Measurements from ENCODE around the gene PTCRA. TPM values are rescaled to one million over a fixed set of nuclear protein-coding genes. Genes with fewer than 3 reads are reported as not detected.
A peak's percentile ranks its signal among the peaks of the same experiment; 100 is the strongest.

Gene PTCRA
- total RNA-seq, 1 donor, result under 0.01 TPM

DNA sequence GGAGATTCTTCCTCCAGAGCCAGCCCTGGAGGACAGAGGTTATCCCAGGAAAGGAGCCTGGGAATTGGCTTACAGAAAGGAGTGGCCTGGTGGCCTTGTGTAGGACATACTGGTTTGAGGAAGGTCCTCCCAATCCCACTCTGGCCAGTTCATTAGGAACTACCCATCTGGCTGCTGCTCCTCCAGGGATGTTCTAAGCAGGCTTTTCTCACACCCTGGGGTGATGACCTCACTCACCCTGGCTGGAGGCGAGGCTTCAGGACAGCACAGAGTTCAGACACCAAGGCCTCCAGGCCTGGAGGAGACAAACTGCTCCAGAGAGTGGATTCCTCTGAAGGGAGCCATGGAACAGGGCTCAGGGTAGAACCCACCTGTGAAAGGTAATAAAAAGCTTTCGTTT, 53.6 kb downstream of the PTCRA start:
- no peak for DNase-seq (ENCODE audit: low read depth in 2 of 3, low spot score in 2 of 3)

DNA sequence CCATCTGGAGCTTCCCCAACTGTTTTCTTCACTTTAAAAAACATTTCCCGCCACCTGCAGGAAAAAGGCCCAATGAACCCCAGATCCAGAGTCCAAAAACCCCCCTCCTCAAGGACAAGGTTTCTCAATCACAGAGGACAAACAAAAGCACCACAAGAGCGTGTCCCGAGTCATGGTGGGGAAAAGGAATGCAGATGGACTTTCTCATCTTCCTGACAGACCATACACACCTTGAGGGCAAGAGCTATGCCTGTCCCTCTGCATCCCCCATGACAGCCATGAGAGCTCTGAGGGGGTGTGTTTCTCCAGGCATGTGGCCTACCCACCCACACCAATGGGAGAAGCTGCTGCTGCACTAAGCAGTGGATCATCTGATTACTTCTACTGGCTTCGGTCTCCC, 54.1 kb downstream of the PTCRA start:
- DNase-seq (ENCODE audit: low read depth in 2 of 3, low spot score in 2 of 3), result no peak

DNA sequence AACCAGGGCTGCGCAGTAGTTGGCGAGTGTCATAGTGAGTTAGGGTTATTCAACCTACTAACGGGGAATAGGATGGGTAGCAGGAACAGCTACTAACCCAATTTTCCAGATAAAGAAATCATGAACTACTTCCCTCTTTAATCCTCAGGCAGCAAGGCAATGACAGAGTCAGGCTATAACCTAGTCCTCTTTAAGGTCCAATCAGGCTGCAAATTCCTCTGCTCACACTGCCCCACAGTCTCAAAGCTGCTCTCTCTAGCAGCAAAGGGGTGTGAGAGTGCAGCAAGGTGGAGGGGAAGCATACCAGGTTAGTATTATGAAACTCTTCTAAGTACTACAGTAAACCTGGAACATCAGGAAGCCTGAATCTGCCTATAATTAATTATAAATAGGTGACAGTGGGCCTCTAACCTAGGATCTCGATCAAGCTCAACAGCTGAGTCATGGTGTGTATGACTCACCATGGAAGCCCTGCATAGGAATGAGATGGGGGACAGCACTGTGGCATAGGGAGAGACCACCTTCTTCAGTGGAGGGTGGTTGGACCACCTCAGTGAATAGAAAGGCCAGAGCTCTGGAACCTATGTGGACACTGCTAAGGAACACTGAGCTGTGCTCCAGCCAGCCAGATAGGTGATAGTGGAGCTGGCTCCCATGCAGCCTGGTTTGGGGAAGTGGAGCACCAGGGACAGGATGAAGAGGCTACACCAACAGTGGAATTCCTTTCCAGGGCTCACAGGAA, 55.2 kb downstream of the PTCRA start:
- DNase-seq (ENCODE audit: low read depth in 2 of 3, low spot score in 2 of 3), result peak in 2 of 3 donors; percentile 56 to 65

DNA sequence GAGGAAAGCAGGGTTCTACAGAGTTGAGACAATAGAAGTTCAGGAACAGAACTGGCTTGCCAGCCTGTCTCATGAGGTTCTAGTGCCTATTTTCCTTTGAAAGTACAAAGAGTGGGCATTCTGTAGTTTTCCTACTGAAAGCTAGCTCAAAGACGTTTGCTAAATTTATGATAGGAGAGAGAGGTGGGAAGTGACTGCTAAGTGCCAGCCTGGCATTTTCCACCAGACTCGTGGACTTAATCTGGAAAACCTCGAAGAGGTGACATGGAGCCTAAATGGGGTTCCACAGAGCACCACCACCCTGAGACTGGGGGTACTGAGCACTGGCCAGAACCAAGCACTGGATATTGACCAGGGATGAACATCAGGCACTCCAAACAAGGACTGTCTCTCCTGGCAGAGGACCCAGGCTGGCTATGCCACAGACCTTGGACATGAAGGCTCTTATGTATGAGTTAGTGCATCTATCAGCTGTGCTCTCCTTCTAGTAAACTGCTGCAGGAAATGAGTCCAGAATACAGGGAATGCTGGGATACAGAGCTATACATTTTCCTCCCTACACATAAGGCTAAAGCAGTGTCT, 56.0 kb downstream of the PTCRA start:
- no peak for DNase-seq (ENCODE audit: low read depth in 2 of 3, low spot score in 2 of 3)

DNA sequence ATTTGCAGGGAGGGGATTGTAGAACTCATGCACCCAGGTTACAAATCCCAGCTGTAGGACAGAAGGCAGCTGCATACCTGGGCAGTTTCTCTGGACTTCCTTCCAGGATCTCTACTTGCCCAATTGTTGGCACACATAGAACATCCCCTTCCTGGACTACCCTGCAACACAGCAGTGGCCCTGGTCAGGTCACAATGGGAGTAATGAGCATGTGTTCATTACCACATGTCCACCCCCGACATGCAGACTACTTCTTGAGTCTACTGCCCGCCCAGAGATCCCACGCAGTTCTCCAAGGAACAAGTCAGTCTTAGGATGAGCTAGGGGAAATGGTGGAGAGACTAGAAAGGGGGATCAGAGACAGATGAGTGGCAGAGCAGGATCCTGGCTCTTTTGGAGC, 58.1 kb downstream of the PTCRA start:
- DNase-seq (ENCODE audit: low read depth in 2 of 3, low spot score in 2 of 3), result no peak

DNA sequence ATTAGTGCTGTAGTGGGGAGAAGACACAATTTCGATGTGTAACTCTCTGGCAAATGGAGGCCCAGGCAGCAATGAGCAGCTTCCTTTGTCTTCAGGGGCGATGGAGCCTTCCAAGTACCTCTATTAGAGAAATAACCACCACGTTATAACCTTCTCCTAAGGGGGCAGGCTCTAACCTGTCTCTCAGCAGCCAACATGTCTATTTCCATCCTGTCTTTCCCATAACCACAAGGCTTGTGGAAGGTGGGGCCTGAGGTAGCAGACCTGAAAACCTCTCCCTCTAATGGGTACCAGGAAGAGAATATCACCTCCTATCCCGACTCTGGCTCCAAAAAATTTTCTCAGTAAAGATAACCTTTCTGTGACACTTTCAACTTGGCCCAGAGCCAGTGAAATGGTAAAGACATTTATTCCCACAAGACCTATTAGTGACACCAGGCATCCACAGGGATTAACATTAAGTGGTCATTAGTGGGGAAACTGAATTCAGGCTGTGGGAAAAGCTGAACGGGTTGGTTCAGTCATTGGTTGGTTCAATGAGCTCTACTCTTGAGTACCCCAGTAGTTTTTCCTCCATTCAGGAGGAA, 59.2 kb downstream of the PTCRA start:
- no peak for DNase-seq (ENCODE audit: low read depth in 2 of 3, low spot score in 2 of 3)

Other genes with a start within 250 kb of the PTCRA start
- gene PRPH2, start 193.5 kb upstream of the PTCRA start, total RNA-seq, result 0.27 TPM
- gene TBCC, start 169.9 kb upstream of the PTCRA start, total RNA-seq, result 57.4 TPM
- gene BICRAL, start 134.0 kb upstream of the PTCRA start, total RNA-seq, result 18.0 TPM
- gene RPL7L1, start 36.4 kb upstream of the PTCRA start, total RNA-seq, result 56.0 TPM
- 44.2 TPM for gene CNPY3, start 13.4 kb downstream of the PTCRA start, total RNA-seq
- gene GNMT, start 44.7 kb downstream of the PTCRA start, total RNA-seq, result 1.1 TPM
- 32.6 TPM for gene PEX6, start 63.1 kb downstream of the PTCRA start, total RNA-seq
- gene PPP2R5D, start 68.5 kb downstream of the PTCRA start, total RNA-seq, result 42.0 TPM
- 31.0 TPM for gene MEA1, start 97.9 kb downstream of the PTCRA start, total RNA-seq
- 173 TPM for gene KLHDC3, start 98.2 kb downstream of the PTCRA start, total RNA-seq
- 22.6 TPM for gene RRP36, start 105.6 kb downstream of the PTCRA start, total RNA-seq
- 26.4 TPM for gene CUL7, start 137.8 kb downstream of the PTCRA start, total RNA-seq
- gene MRPL2, start 143.4 kb downstream of the PTCRA start, total RNA-seq, result 24.5 TPM
- 33.7 TPM for gene KLC4, start 143.6 kb downstream of the PTCRA start, total RNA-seq
- 63.8 TPM for gene PTK7, start 160.3 kb downstream of the PTCRA start, total RNA-seq

Data from hematopoietic multipotent progenitor cell (in vitro differentiated cells).